ENCODE measurements around the gene GABRB3.

- no peak for TF ChIP-seq CTCF (IDR thresholded peaks at IDR 0.05)
- no peak for TF ChIP-seq POLR2A (IDR thresholded peaks at IDR 0.05)
Measured at GRCh38 chr15:26661748-26662147, 111.1 kb downstream of the GABRB3 start.
